ENCODE data around the gene TXNDC11.

Gene TXNDC11

GRCh38 chr16:11691235-11691634 is 51.4 kb downstream of the TXNDC11 start:
- H3K36me3 ChIP-seq (replicated peaks), result peaks cover 69% of the 10 kb centered on the region

GRCh38 chr16:11689031-11689840 is 53.4 kb downstream of the TXNDC11 start:
- in situ Hi-C loops (cut with HindIII; ENCODE audit: low pct_ligation_motif_present, low sequenced_read_pairs), result no loop called here
- Histone ChIP-seq H3K27me3 (replicated peaks) (no peaks in the 10 kb centered on the region), H3K27ac (no peak overlapping the region), H3K36me3 (replicated peaks) (peaks cover 68% of the 10 kb centered on the region), H3K4me3 (ENCODE audit: low read depth, low read length) (no peak overlapping the region)
- TF ChIP-seq CTCF (IDR thresholded peaks at IDR 0.05; ENCODE audit: low read depth, low read length, missing control alignments), result no peak
- no peak for DNase-seq

More at GRCh38 chr16:11691235-11691634, 51.4 kb downstream of the TXNDC11 start:
- no peak for DNase-seq
- Histone ChIP-seq H3K27ac (no peak overlapping the region), H3K27me3 (replicated peaks) (no peaks in the 10 kb centered on the region), H3K4me3 (ENCODE audit: low read depth, low read length) (no peak overlapping the region)
- in situ Hi-C loops (cut with HindIII; ENCODE audit: low pct_ligation_motif_present, low sequenced_read_pairs), result no loop called here
- no peak for TF ChIP-seq CTCF (IDR thresholded peaks at IDR 0.05; ENCODE audit: low read depth, low read length, missing control alignments)

GRCh38 chr16:11688520-11688886 is 54.2 kb downstream of the TXNDC11 start:
- no peak overlapping the region for H3K27ac ChIP-seq
- H3K36me3 ChIP-seq (replicated peaks), result peaks cover 72% of the 10 kb centered on the region
- H3K4me3 ChIP-seq (ENCODE audit: low read depth, low read length), result no peak overlapping the region
- no peaks in the 10 kb centered on the region for H3K27me3 ChIP-seq (replicated peaks)
- no peak for TF ChIP-seq CTCF (IDR thresholded peaks at IDR 0.05; ENCODE audit: low read depth, low read length, missing control alignments)
- in situ Hi-C loops (cut with HindIII; ENCODE audit: low pct_ligation_motif_present, low sequenced_read_pairs), result no loop called here
- no peak for DNase-seq

- in situ Hi-C loops (cut with HindIII; ENCODE audit: low pct_ligation_motif_present, low sequenced_read_pairs), result no loop called here
- Histone ChIP-seq H3K36me3 (replicated peaks) (peaks cover 72% of the 10 kb centered on the region), H3K27me3 (replicated peaks) (no peaks in the 10 kb centered on the region), H3K27ac (no peak overlapping the region), H3K4me3 (ENCODE audit: low read depth, low read length) (no peak overlapping the region)
- TF ChIP-seq CTCF (IDR thresholded peaks at IDR 0.05; ENCODE audit: low read depth, low read length, missing control alignments), result no peak
- no peak for DNase-seq
These were observed 54.8 kb downstream of the TXNDC11 start for GRCh38 chr16:11687601-11688519.

- TF ChIP-seq CTCF (IDR thresholded peaks at IDR 0.05; ENCODE audit: low read depth, low read length, missing control alignments), result no peak
- Histone ChIP-seq H3K4me3 (ENCODE audit: low read depth, low read length) (no peak overlapping the region), H3K27ac (no peak overlapping the region), H3K36me3 (replicated peaks) (peaks cover 65% of the 10 kb centered on the region), H3K27me3 (replicated peaks) (no peaks in the 10 kb centered on the region)
- no peak for DNase-seq
- in situ Hi-C loops (cut with HindIII; ENCODE audit: low pct_ligation_motif_present, low sequenced_read_pairs), result no loop called here
These were observed 55.8 kb downstream of the TXNDC11 start for GRCh38 chr16:11686713-11687380.

Measured in brain microvascular endothelial cell (primary cell).